Ureter (tissue), 1 donor: ENCODE results near the gene TEAD1. TPM values are rescaled to one million over a fixed set of nuclear protein-coding genes. Genes with fewer than 3 reads are reported as not detected.

Experiments
- DNase-seq: peaks from one replicate; pipeline ENCODE4 v3.0.0-alpha.2; 2020; ENCODE audit warnings: low spot score
- total RNA-seq: library from RNA; stranded (reverse); gene quantifications from one replicate; pipeline ENCODE4 v1.2.4, GENCODE V29; 2023
- donor health status: DM: yes; HTN: yes; CAD: no.

Gene TEAD1
- total RNA-seq, 1 donor from 2014 or later = 117 TPM

GRCh38 chr11:12707500-12707880 is 33.3 kb downstream of the TEAD1 start:
- no peak for DNase-seq

- DNase-seq = no peak
These were observed 37.3 kb downstream of the TEAD1 start for GRCh38 chr11:12711496-12711895.

DNA sequence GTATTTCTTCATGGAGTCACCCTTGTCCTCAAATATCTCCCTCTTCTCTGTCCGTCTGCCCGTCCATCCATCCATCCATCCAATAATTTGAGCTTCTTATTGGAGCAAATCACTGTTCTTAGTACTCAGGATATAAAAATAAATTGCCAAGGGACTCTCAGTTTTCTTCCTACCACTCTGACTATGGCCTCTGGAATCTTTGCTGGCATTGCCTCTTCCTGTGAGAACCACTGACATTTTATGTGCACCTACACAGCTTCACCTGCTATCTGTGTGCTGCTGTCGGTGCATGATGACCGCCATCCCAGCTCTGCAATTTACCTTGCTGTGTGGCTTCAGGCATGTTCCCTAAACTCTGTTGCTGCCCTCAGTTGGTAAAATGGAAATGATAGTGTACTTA is 37.9 kb downstream of the TEAD1 start:
- no peak for DNase-seq

GRCh38 chr11:12715131-12715530 is 40.9 kb downstream of the TEAD1 start:
- DNase-seq = no peak

DNA sequence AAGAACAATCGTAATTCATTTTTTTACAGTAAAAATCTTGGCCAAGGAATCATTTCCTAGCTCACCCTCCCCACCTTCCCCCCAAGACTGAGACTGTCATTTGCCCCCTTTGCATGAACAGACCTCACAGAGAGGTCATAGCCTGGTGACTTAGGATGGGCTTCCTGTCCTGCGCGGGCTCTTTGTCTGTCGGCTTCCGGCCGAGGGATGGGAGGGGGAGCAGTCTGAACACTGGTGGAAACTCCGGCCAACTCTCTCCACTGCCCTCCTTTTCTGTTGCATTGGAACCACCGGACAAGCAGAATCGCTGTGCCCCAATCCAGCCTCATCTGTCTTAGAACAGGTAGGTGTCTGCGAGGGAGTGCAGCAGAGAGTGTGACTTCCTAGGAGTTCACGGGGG is 41.7 kb downstream of the TEAD1 start:
- no peak for DNase-seq

DNA sequence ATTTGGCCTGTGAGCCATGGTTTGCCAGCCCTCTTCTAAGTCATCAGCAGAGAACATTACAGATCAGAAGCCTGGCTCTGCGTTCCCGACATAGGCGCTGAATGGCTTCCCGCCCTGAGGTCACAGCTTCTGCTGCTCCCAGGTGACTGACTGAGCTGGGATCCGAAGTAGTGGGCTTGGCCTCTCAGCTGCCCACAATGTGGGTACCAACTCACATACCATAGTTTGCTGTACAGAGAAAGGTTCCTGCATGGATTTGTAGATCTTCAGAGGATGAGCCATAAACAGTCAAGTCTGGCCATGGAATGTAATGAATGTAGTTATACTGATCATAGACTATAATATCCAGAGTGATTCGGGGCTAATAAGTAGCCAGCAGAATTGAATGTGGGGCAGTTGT is 42.6 kb downstream of the TEAD1 start:
- no peak for DNase-seq

DNA sequence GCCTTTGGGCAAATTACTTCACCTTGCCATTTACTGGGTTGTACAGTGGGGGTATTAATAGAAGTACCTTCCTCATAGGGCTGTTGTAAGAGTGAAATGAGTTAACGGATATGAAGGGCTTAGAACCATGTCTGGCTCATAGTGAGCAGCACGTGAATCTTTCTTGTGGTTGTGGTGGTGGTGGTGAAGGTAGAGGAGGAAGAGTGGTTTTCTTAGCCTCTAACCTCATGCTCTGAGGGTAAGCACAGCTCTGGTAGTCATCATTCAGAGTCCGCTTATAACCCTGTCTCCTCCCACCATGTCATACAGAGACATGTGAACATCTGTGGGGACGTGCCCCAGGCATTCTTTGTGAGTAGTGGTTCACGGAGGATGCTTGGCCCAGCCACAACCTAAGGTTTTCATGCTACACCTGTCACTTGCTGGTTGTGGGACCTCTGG is 43.6 kb downstream of the TEAD1 start:
- DNase-seq = no peak

DNA sequence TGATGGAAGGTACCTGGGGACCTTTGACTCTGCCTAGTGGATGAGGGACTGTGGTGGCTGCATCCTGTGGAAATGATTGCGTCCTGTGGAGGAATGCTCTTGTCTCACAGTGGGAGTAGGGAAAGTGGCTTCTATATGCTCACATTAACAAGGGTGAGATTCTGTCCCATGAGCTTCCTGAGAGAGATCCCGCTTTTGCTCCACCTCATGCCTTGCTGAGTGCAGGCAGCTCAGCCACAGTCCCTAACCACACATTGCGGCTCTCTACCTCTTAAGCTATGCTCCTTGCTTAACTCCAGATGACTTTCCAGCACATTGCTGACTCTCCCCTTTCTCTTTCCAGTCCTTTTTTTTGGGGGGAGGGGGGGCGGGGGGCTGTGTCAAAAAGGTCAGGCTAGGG is 45.0 kb downstream of the TEAD1 start:
- no peak for DNase-seq

- DNase-seq = no peak
These were observed 47.8 kb downstream of the TEAD1 start for GRCh38 chr11:12721816-12722604.

GRCh38 chr11:12723421-12724300 is 49.4 kb downstream of the TEAD1 start:
- peak; percentile 58 for DNase-seq

- DNase-seq = peak; percentile 93
These were observed 50.3 kb downstream of the TEAD1 start for GRCh38 chr11:12724301-12725054.

GRCh38 chr11:12725055-12725862 is 51.0 kb downstream of the TEAD1 start:
- peak; percentile 57 for DNase-seq

- no peak for DNase-seq
These were observed 51.9 kb downstream of the TEAD1 start for GRCh38 chr11:12725863-12726682.

GRCh38 chr11:12727563-12728211 is 53.5 kb downstream of the TEAD1 start:
- no peak for DNase-seq

GRCh38 chr11:12728417-12728816 is 54.2 kb downstream of the TEAD1 start:
- DNase-seq = no peak

DNA sequence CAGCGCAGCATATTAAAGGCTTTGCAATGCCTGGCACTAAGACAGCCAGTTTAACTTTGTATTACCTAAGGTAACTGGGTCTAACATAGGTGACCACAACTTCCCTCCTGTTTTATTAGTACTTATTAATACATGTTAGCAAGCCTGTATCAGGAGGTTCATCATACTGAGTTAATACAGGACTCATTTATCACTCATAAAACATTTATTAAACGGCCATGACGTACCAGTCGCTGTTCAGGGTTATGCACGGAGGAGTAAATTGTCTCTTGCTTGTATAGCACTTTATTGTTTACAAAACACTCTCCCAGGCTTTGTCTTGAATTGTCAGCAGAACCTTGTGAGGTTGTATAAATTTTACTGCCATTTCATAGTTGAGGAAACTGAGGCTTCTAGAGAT is 55.7 kb downstream of the TEAD1 start:
- no peak for DNase-seq

DNA sequence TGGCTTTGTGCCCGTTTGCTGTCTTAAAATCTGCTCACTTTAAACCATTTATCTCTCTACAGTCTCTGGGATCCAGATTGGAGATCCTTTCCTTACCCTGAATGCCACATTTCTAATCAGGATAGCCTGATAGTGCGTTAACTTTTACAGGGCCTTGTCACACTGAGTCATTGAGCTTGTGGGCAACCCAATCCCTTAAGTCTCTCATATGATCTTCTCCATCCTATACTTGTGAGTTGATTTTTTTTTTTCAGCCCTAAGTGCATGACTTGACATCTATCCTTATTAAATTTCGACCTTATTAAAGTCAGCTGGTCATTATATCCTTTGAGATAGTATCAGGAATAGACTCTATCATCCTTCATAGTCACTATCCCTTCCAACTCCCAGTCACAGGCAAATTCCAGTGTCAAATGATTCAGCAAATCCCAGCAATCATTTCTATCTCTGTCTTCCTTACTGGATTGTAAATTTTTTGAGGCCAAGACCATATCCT is 57.7 kb downstream of the TEAD1 start:
- no peak for DNase-seq

DNA sequence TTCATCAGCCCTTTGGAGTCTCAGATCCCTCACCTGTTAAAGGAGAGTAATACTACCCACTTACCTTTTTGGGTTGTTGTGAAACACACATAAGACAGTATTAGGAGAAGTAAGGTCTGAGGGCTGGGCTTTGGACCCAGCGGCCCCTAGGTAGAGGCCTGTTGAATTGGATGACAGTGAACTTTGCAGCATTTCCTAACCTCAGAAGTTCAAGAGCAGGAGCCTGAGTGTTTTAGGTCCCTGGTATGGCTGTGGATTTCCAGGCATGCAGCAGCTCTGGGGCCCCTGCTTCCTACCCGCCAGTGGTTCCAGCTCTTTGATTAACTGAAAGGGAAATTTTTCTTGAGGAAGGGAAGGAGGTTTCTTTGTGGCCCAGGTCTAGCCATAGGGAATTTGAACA is 58.9 kb downstream of the TEAD1 start:
- DNase-seq = no peak

DNA sequence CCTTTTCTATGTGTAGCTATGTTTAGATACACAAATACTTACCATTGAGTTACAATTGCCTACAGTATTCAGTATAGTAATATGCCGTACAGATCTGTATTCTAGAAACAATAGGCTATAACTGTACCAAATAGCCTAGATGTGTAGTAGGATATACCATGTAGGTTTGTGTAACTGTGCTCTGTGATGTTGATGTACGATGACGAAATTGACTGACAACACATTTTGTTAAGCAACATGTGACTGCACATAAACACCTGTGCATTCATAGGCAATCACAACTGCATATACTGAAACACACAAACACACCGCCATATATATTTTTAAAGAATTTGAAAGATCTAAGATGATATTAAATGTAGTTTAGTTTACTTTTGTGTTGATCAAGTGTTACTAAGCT is 60.4 kb downstream of the TEAD1 start:
- no peak for DNase-seq

DNA sequence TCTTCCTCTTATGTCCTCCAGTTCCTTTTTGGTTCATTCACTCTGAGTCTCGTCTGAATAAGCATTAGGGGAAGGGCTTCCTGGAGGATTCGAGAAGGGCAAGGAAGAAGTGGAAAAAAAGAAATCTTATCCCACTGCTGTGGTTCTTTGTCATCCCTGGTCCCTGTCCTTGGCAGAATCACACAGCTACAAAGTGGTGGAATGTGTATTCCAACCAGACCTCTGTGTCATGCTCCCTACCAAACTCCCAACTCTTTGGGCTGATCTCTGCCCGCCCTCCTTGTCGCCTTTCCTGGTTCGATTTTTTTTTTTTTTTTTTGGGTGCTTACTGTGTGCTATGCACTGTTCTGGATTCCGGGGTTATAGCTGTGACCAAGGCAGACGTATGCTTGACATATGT is 61.0 kb downstream of the TEAD1 start:
- no peak for DNase-seq
